NCI-H2171 treated with DMSO at 0.1 percent for 48 hours (cell line): ENCODE measurements around the gene LEF1.

ENCODE experiments used
- DNase-seq: peaks from one replicate; lab custom pipeline; 2025; lab: John Stamatoyannopoulos, UW

The LEF1 gene

GRCh38 chr4:108111781-108112180, 57.0 kb downstream of the LEF1 start:
- no peak for DNase-seq

GRCh38 chr4:108110450-108110849, 58.3 kb downstream of the LEF1 start:
- DNase-seq, result no peak

GRCh38 chr4:108109997-108110416, 58.7 kb downstream of the LEF1 start:
- no peak for DNase-seq

GRCh38 chr4:108109111-108109510, 59.6 kb downstream of the LEF1 start:
- DNase-seq, result no peak

GRCh38 chr4:108107729-108108382, 60.9 kb downstream of the LEF1 start:
- no peak for DNase-seq

- DNase-seq, result no peak
Observed at GRCh38 chr4:108107101-108107500, 61.6 kb downstream of the LEF1 start.

GRCh38 chr4:108106186-108106585, 62.5 kb downstream of the LEF1 start:
- no peak for DNase-seq

GRCh38 chr4:108103099-108103862, 65.5 kb downstream of the LEF1 start:
- DNase-seq, result no peak

- no peak for DNase-seq
Observed at GRCh38 chr4:108100827-108101226, 67.9 kb downstream of the LEF1 start.

- DNase-seq, result no peak
Observed at GRCh38 chr4:108099838-108100237, 68.9 kb downstream of the LEF1 start.

GRCh38 chr4:108097990-108098553, 70.7 kb downstream of the LEF1 start:
- no peak for DNase-seq

- DNase-seq, result no peak
Observed at GRCh38 chr4:108094923-108095482, 73.7 kb downstream of the LEF1 start.

- DNase-seq, result no peak
Observed at GRCh38 chr4:108094131-108094530, 74.6 kb downstream of the LEF1 start.

- DNase-seq, result no peak
Observed at GRCh38 chr4:108092288-108092687, 76.4 kb downstream of the LEF1 start.

- DNase-seq, result no peak
Observed at GRCh38 chr4:108087293-108087967, 81.3 kb downstream of the LEF1 start.

- DNase-seq, result no peak
Observed at GRCh38 chr4:108081256-108081655, 87.5 kb downstream of the LEF1 start.

GRCh38 chr4:108080747-108081146, 88.0 kb downstream of the LEF1 start:
- no peak for DNase-seq

GRCh38 chr4:108078024-108078733, 90.6 kb downstream of the LEF1 start:
- no peak for DNase-seq

- DNase-seq, result no peak
Observed at GRCh38 chr4:108072300-108072699, 96.4 kb downstream of the LEF1 start.

- DNase-seq, result no peak
Observed at GRCh38 chr4:108070775-108071174, 98.0 kb downstream of the LEF1 start.

- no peak for DNase-seq
Observed at GRCh38 chr4:108068442-108068841, 100.3 kb downstream of the LEF1 start.
